ENCODE results near the gene ATP6V1E1.
"Not testable (repeated sequence)": the region's sequence is repeated elsewhere in the genome, so short reads cannot be mapped to it uniquely, and the experiment has no call there.

The ATP6V1E1 gene

GRCh38 chr22:17579535-17579981 is 49.0 kb downstream of the ATP6V1E1 start:
- no peak overlapping the region for H3K4me3 Mint-ChIP-seq
- DNase-seq (ENCODE audit: low spot score in 2 of 2), result no peak
- H3K36me3 Mint-ChIP-seq, result no peaks in the 10 kb centered on the region
- no peaks in the 10 kb centered on the region for H3K9me3 Mint-ChIP-seq
- no peak for ATAC-seq
- H3K4me1 Mint-ChIP-seq, result no peaks in the 10 kb centered on the region
- no peak overlapping the region for H3K27ac Mint-ChIP-seq

DNA sequence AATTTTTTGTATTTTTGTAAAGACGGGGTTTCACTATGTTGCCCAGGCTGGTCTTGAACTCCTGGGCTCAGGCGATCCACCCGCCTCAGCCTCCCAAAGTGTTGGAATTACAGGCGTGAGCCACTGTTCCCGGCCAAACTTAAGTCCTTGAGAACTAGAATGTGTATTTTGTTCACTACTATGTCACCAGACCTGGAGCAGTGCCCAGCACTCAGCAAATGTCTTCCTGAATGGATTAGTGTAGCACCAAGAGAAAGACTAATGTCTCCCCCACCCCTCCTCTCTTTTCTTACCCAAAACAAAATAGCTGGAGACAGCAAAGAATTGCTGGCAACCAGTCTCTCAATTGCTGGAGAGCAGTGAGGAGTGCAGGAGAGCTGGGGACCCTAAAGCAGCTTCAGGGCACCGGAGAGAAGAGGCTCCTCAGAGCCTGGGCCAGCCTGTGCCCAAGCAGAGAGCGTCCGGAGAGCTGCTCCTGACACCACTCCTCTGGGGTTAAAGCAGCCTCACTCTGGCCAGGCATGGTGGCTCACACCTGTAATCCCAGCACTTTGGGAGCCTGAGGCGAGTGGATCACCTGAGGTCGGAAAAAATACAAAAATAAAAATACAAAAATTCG is 50.3 kb downstream of the ATP6V1E1 start:
- H3K9me3 Mint-ChIP-seq, result no peaks in the 10 kb centered on the region
- ATAC-seq, result no peak

DNA sequence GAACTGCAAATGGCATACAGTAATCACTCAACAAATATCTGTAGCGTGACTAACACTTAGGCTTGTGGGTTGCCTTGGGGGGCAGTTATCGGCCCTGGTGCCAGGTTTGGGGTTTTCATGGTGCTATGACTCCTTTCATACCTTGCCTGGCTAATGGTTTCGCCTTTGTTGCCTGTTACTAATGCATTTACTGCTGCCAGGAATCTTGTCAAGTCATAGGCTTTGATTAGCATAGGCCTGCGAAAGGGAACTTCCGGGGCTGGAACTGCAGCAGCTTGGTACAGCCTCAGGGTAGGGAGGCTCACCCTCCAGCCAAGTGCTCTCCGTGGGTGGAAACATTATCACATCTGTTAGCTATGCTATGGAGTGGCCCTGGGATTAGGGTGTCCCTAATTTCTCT is 52.1 kb downstream of the ATP6V1E1 start:
- no peak overlapping the region for H3K27ac Mint-ChIP-seq
- no peaks in the 10 kb centered on the region for H3K36me3 Mint-ChIP-seq

More for the DNA sequence above, 50.3 kb downstream of the ATP6V1E1 start:
- Mint-ChIP-seq H3K4me3 (no peak overlapping the region), H3K4me1 (no peaks in the 10 kb centered on the region), H3K27ac (no peak overlapping the region), H3K36me3 (no peaks in the 10 kb centered on the region)
- no peak for DNase-seq (ENCODE audit: low spot score in 2 of 2)

DNA sequence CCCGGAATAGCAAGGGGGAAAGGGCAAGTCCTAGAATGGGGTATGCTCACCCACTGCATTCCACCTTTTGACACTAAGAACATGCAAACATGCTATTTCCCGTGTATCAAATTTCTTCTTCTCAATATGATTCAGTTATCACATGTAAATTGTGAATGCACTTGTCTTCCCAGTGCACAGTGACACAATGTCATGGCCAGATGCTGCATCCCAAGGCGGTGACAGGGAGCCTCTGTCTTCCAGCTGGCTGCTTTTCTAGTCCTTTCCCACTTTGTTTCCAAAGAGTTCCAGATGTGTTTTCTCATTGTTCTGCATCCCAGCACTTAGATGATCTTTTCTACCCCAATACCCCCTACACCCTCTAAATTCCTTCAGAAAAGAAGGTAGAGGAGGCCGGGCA is 52.9 kb downstream of the ATP6V1E1 start:
- no peak for DNase-seq (ENCODE audit: low spot score in 2 of 2)
- Mint-ChIP-seq H3K9me3 (no peaks in the 10 kb centered on the region), H3K4me1 (no peaks in the 10 kb centered on the region), H3K27ac (no peak overlapping the region), H3K36me3 (no peaks in the 10 kb centered on the region), H3K4me3 (no peak overlapping the region)
- no peak for ATAC-seq

More for the DNA sequence above, 52.1 kb downstream of the ATP6V1E1 start:
- Mint-ChIP-seq H3K9me3 (no peaks in the 10 kb centered on the region), H3K4me3 (no peak overlapping the region), H3K4me1 (no peaks in the 10 kb centered on the region)
- ATAC-seq (peak; percentile 69), DNase-seq (ENCODE audit: low spot score in 2 of 2) (no peak)

- Mint-ChIP-seq H3K9me3 (no peaks in the 10 kb centered on the region), H3K4me1 (no peaks in the 10 kb centered on the region), H3K27ac (no peak overlapping the region), H3K36me3 (no peaks in the 10 kb centered on the region), H3K4me3 (no peak overlapping the region)
- ATAC-seq (no peak), DNase-seq (ENCODE audit: low spot score in 2 of 2) (no peak)
Observed at GRCh38 chr22:17575151-17575550, 53.4 kb downstream of the ATP6V1E1 start.

DNA sequence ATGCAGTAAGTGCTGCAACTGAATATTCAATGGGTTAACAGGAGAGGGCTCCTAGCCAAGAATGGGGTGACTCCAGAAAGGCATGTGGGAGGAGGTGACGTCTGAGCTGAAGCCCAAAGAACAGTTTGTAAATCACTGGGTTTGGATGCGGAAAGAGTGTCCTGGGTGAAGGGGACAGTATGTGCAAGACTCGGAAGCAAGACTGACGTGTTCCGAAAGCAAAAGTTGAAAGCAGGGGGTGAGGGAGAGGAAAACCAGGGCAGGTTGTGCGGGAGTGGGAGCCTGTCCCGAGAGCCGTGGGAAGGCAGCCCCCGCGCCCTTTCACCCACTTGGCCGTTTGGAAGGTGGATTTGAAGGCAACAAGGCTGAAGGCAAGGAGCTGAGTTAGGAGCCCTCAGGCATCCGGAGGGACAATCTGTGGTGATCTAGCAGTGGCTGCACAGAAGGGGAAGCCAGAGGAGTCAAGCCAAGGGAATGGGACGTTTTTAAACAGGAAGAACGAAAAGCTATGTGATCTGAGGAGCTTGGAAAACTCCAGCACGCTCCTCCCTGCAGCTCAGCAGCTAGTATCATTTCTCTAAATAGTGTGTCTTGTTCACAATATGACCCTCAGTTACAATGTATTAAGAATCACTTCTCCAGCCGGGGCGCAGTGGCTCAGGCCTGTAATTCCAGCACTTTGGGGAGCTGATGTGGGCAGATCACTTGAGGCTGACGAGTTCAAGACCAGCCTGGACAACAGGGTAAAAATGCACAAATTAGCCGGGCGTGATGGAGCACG is 57.5 kb downstream of the ATP6V1E1 start:
- no peak for DNase-seq (ENCODE audit: low spot score in 2 of 2)
- no peak overlapping the region for H3K4me3 Mint-ChIP-seq
- no peaks in the 10 kb centered on the region for H3K4me1 Mint-ChIP-seq
- H3K9me3 Mint-ChIP-seq, result no peaks in the 10 kb centered on the region
- H3K36me3 Mint-ChIP-seq, result no peaks in the 10 kb centered on the region
- ATAC-seq, result no peak
- no peak overlapping the region for H3K27ac Mint-ChIP-seq

DNA sequence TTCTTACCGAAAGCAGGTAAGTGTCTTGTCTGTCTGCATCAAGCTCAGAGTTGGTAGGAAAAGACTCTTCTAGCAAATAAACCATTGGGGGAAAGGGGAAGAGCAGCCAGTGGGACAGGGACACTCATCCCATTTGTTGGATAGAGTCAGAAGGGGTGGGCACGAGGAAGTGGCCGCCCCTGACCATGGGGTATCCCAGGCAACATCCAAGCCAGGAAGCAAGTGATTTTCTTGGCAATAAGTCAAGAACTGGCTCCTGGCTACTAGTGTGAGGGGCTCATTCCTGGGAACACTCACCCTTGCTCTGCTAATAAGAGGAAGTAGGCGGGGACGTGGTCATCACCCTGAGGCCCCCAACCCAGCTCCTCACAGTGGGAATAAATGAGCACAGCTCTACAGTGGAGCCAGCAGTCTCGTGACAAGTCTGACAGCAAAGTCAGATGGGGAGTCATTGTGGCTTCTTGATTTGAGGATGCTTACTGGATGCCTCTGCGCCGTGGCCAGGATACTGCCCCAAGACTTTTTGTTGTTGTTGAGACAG is 58.5 kb downstream of the ATP6V1E1 start:
- Mint-ChIP-seq H3K4me1 (no peaks in the 10 kb centered on the region), H3K27ac (no peak overlapping the region), H3K9me3 (no peaks in the 10 kb centered on the region), H3K4me3 (no peak overlapping the region), H3K36me3 (no peaks in the 10 kb centered on the region)
- ATAC-seq (peak; percentile 60), DNase-seq (ENCODE audit: low spot score in 2 of 2) (no peak)

DNA sequence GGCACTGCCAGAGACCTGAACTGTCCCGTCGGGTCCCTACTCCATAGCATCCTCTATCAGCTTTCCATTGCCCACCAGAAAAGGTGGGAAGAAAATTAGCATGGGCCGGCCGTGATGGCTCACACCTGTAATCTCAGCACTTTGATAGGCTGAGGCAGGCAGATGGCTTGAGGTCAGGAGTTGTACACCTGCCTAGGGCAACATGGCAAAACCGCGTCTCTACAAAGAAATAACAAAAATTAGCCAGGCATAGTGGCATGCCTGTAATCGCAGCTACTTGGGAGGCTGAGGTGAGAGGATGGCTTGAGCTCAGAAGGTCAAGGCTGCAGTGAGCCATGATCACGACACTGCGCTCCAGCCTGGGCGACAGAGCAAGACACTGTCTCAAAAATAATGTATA is 61.8 kb downstream of the ATP6V1E1 start:
- Mint-ChIP-seq H3K27ac (no peak overlapping the region), H3K4me1 (no peaks in the 10 kb centered on the region), H3K36me3 (no peaks in the 10 kb centered on the region), H3K4me3 (no peak overlapping the region), H3K9me3 (no peaks in the 10 kb centered on the region)
- ATAC-seq (no peak), DNase-seq (ENCODE audit: low spot score in 2 of 2) (no peak)

DNA sequence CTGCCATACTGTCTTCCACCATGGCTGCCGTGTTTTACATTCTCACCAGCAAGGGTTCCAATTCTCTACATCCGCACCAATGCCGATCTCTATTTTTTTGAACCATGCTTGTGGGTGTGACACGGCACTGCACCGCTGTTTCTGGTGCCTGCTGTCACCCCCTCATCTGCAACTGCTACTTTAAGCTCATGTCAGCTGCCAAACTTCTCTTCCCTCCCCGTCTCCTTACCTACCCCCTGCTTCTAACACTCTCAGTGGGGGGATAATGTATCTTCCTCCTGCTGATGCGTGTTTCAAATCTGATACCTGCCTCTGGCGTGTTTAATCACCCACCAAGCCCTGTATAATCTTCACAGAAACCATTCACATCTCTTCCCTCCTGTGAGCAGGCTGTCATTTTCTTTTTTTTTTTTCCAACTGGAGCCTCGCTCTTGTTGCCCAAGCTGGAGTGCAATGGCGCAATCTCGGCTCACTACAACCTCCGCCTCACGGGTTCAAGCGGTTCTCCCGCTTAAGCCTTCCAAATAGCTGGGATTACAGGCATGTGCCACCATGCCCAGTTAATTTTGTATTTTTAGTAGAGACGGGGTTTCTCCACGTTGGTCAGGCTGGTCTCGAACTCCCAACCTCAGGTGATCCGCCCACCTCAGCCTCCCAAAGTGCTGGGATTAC is 62.4 kb downstream of the ATP6V1E1 start:
- not testable (repeated sequence) for ATAC-seq; DNase-seq (ENCODE audit: low spot score in 2 of 2); H3K9me3 Mint-ChIP-seq; H3K4me3 Mint-ChIP-seq; H3K36me3 Mint-ChIP-seq; H3K4me1 Mint-ChIP-seq; H3K27ac Mint-ChIP-seq

GRCh38 chr22:17563936-17564391 is 64.6 kb downstream of the ATP6V1E1 start:
- no peaks in the 10 kb centered on the region for H3K36me3 Mint-ChIP-seq
- H3K4me3 Mint-ChIP-seq, result no peak overlapping the region
- H3K4me1 Mint-ChIP-seq, result no peaks in the 10 kb centered on the region
- DNase-seq (ENCODE audit: low spot score in 2 of 2) (no peak), ATAC-seq (no peak)
- no peak overlapping the region for H3K27ac Mint-ChIP-seq
- H3K9me3 Mint-ChIP-seq, result no peaks in the 10 kb centered on the region

DNA sequence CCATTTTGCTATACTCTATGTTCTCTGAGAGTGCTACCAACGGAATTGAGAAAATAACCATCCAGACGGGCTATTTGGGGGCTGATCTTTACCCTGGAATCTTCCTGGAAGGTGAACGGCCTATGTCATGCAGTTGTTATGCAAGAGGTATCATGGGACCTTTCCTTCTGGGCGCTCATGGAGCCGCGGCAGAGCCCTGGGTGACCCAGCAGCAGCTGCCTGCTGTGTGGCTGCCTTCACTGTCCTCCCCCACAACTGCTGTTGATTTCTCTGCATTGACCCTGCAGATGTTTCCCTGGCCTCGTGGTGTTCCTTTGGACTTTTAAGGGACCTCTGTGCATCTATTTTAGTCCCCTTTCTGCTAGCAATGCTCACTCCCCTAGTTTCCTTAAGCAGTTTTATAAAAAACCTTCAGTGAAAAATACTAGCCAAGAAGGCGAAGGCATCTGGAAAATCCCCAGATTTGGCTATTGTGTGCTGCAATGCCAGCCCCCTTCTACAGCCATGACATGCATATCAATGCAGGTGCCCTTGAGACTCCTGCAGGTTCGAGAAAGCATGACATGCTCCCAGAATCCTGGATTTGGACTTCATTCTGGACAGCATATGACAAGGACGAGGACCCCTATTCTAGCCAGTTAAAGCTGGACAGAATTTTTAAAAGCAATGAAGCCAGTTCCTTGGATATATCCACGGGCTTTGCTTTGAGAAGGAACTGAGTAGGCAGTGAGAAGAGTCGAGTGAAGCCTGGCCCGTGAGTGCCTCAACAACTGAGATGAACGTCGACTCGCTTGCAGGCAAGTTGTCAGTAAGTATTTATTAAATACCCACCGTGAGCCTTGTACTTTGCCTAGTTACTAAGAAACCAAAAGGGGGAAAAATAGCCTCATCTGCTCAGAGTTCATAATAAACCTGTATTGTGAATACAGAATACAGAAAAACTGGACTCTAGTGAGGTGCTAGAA is 65.4 kb downstream of the ATP6V1E1 start, which contains the start of gene SLC25A18:
TSS of gene SLC25A18 (plus strand) at position 593 of the 965 bp plus-strand sequence. CDS start 16,447 bp downstream, outside the sequence.
- H3K36me3 Mint-ChIP-seq, result no peaks in the 10 kb centered on the region
- DNase-seq (ENCODE audit: low spot score in 2 of 2), result no peak
- H3K9me3 Mint-ChIP-seq, result no peaks in the 10 kb centered on the region
- H3K4me1 Mint-ChIP-seq, result no peaks in the 10 kb centered on the region
- no peak for ATAC-seq
- no peak within 1 kb of the TSS for H3K4me3 Mint-ChIP-seq
- H3K27ac Mint-ChIP-seq, result no peak within 1 kb of the TSS

DNA sequence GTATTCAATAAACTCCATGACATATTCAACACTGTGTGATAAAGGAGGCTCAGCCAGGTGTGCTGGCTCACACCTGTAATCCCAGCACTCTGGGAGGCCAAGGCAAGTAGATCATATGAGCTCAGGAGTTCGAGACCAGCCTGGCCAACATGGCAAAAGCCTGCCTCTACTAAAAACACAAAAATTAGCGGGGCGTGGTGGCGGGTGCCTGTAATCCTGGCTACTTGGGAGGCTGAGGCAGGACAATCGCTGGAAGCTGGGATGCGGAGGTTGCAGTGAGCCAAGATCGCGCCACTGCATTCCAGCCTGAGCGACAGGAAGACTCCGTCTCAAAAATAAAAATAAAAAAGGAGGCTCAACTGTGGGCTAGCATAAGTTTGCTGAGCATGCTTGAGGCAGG is 69.4 kb downstream of the ATP6V1E1 start:
- Mint-ChIP-seq H3K36me3 (no peaks in the 10 kb centered on the region), H3K4me1 (no peaks in the 10 kb centered on the region), H3K9me3 (no peaks in the 10 kb centered on the region), H3K4me3 (no peak overlapping the region), H3K27ac (no peak overlapping the region)
- ATAC-seq (no peak), DNase-seq (ENCODE audit: low spot score in 2 of 2) (no peak)

DNA sequence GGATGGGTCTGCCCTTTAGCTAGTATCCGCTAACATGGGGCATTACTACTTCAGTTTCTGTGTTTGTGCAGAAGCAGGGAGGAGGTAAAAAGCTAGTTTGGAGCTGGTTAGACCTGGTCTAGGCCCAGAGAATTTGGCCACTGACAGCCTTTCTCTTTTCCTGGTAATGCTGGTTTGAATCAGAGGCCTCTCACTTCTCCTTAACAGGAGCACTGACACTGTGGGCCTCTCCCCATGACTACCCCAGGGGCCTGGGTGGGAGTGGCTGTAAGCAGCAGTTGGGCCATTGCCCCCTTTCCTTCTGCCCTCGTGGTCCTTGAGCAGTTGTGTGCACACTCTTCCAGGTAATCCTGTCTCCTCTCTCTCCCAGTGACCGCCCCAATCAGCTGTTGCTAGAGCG is 73.7 kb downstream of the ATP6V1E1 start:
- Mint-ChIP-seq H3K9me3 (no peaks in the 10 kb centered on the region), H3K27ac (no peak overlapping the region), H3K36me3 (no peaks in the 10 kb centered on the region), H3K4me3 (no peak overlapping the region), H3K4me1 (no peaks in the 10 kb centered on the region)
- DNase-seq (ENCODE audit: low spot score in 2 of 2) (no peak), ATAC-seq (no peak)

- H3K9me3 Mint-ChIP-seq, result no peaks in the 10 kb centered on the region
- H3K4me1 Mint-ChIP-seq, result no peaks in the 10 kb centered on the region
- ATAC-seq (no peak), DNase-seq (ENCODE audit: low spot score in 2 of 2) (no peak)
- no peak overlapping the region for H3K4me3 Mint-ChIP-seq
- no peaks in the 10 kb centered on the region for H3K36me3 Mint-ChIP-seq
- no peak overlapping the region for H3K27ac Mint-ChIP-seq
Observed at GRCh38 chr22:17552737-17553136, 75.8 kb downstream of the ATP6V1E1 start.
